Middle frontal gyrus (tissue), 1 donor: ENCODE measurements around the gene CLCNKA.
"Not testable (repeated sequence)": the region's sequence is repeated elsewhere in the genome, so short reads cannot be mapped to it uniquely, and the experiment has no call there.

ENCODE experiments used
- DNase-seq: peaks from one replicate; pipeline ENCODE4 v3.0.0-alpha.2; 2015; ENCODE audit warnings: low spot score; ENCODE audit errors: extremely low spot score

CLCNKA gene

GRCh38 chr1:15997637-15998280 lies 24.1 kb upstream of the CLCNKA start:
- no peak for DNase-seq

GRCh38 chr1:15998929-15999328 lies 22.9 kb upstream of the CLCNKA start:
- no peak for DNase-seq

- DNase-seq: not testable (repeated sequence)
Measured at GRCh38 chr1:16001274-16001673, 20.6 kb upstream of the CLCNKA start.

DNA sequence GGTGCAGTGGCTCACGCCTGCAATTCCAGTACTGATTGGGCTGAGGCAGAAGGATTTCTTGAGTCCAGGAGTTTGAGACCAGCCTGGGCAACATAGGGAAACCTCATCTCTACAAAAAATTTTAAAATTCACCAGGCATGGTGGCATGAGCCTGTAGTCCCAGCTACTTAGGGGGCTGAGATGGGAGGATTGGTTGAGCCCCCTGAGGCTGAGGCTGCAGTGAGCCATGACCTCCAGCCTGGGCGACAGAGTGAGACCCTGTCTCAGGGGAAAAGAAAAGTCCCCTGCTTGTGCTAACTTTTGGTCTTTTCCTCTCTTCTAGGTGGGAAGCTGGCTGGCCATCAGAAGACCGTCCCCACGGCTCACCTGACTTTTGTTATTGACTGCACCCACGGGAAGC lies 16.2 kb upstream of the CLCNKA start:
- DNase-seq: no peak

GRCh38 chr1:16006010-16006409 lies 15.8 kb upstream of the CLCNKA start:
- no peak for DNase-seq

DNA sequence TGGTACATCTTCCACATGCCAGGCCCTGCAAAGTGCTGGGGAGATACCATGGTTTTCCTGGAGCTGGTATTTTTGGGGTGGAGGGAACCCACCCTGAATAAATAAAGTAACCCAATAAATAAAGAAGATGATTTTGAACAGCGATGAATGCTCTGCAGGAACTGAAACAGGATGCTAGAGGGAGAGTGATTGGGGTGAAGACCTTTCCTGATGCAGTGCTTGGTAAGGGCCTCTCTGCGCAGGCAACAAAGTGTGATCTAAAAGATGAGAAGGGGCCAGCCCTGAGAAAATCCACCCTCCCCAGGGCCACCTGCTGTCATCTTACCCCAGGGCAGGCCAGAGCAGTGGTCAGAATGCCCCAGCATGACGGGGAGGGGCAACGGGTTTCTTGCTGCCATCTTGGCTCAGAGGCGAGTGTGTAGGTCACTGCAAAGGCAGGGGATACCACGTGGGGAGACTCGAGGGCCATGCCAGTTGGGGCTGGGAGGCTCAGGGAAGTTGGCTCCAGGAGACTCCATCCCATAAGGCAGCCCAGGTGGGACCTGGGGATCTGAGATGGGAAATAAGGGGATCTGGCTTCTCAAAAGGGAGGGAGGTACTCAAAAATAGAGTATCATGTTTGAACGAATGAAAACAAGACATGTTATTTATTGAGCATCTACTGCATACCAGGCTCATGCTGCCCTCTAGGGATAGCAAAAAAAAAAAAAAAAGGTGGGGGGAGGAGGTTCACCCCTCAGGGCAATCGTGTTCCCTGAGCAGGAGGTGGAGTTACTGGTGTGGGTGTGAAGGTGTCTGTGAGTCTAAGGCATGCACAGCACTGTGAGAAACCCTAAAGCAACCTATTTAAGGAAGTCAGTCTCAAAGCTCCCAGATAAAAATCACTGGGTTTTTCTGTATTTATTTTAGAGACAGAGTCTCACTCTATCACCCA lies 15.0 kb upstream of the CLCNKA start:
- no peak for DNase-seq

DNA sequence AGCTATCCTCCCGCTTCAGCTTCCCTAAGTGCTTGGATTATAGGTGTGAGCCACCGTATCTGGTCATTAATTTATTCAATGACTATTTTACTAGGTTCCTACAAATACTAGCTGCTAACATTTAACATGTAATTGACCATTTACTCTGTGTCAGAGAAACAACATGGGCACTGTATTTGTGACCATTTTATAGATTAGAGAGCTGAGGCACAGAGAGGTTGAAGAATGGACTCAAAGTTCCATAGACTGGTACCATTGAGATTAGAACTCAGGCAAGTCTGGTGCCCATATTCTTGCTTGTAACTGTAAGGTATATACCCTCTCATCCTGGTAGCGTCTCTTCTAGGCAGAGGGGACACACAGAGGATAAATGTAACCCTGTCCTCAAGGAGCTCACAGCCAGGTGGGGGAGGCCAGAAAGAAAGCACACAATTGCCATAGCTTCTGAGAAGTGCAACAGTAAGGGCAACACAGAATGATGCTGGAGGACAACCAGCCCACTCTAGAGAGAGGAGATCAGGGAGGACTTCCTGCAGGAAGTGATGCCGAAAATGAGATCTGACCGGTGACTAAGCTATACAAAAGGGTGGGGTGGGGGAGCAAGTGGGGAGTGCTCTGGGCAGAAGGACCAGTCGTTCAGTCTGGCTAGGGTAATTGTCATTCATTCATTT lies 14.0 kb upstream of the CLCNKA start:
- DNase-seq: no peak

- DNase-seq: no peak
Measured at GRCh38 chr1:16009030-16009460, 12.8 kb upstream of the CLCNKA start.

DNA sequence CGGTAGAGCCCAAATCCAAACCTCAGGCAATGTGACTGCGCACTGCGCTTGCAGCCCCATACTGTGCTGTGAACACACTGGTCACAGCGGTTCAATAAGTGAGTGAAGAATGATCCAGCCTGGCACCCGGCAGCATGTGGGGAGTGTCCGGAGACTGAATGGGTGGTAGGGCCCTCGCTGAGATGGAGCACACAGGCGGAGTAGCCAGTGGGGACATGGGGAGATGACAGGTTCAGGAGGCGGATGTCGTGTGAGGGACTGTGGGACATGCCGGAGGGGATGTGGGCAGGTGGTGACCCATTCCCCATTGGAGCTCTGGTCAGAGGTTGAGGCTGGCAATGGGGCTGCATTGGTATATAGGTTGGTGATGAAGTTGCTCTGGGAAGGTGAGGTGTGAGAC lies 12.2 kb upstream of the CLCNKA start:
- DNase-seq: no peak

DNA sequence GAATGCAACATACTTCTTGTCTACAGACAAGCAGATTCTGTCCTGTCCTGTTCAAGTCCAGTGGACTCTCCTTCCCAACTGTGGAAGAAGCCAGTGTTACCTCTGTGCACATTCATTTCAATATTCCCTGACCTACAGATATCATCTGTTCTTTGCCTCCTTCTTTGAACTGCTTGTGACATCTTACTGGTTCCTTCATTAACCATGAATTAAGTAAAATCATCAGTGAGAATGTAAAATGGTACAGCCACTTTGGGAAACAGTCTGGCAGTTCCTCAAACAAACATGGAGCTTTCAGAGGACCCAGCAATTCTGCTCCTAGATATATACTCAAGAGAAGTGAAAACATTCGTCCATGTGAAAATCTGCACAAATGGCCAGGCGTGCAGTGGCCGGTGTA lies 11.0 kb upstream of the CLCNKA start:
- no peak for DNase-seq

DNA sequence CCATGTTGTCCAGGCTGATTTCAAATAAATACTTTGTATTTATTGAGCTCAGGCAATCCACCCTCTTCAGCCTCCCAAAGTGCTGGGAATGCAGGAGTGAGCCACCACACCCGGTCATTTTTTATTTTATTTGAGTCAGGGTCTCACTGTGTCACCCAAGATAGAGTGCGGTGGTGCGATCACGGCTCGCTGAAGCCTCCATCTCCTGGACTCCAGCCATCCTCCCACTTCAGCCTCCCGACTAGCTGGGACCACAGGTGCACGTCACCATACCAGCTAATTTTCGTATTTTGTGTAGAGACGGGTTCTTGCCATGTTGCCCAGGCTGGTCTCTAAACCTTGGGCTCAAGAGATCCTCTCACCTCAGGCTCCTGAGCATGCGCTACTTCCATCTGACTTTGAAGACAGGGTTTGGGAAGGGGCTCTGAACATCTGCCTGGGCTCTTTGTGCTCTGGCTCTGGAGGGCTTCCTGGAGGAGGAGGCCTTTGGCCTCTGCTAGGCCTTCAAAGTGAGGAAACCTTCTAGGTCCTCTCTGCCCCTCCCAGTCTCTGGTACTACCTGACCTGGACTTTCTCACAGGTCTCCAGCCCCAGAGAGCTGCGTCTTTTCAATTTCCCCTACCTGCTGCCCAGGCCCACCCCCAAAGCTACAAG lies 9.8 kb upstream of the CLCNKA start:
- DNase-seq: no peak

GRCh38 chr1:16012590-16013219 lies 9.1 kb upstream of the CLCNKA start:
- DNase-seq: no peak

- no peak for DNase-seq
Measured at GRCh38 chr1:16013220-16013907, 8.5 kb upstream of the CLCNKA start.

DNA sequence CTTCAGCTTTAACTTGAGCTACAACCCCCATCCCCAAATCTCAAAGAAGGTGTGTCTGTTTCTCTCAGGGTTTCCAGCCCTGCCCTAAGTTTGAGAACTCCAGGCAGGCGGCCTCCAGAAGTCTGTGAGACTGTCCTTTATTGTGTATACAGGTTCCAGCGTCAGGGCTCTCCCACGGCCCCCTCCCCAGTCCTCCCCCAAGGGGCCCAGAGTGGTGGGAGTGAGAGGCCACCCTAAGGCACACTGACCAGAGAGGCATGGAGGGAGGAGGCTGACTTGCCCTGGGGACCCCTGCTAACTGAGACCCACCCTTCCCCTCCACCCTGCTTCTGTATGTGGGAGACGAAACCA lies 8.0 kb upstream of the CLCNKA start:
- no peak for DNase-seq

DNA sequence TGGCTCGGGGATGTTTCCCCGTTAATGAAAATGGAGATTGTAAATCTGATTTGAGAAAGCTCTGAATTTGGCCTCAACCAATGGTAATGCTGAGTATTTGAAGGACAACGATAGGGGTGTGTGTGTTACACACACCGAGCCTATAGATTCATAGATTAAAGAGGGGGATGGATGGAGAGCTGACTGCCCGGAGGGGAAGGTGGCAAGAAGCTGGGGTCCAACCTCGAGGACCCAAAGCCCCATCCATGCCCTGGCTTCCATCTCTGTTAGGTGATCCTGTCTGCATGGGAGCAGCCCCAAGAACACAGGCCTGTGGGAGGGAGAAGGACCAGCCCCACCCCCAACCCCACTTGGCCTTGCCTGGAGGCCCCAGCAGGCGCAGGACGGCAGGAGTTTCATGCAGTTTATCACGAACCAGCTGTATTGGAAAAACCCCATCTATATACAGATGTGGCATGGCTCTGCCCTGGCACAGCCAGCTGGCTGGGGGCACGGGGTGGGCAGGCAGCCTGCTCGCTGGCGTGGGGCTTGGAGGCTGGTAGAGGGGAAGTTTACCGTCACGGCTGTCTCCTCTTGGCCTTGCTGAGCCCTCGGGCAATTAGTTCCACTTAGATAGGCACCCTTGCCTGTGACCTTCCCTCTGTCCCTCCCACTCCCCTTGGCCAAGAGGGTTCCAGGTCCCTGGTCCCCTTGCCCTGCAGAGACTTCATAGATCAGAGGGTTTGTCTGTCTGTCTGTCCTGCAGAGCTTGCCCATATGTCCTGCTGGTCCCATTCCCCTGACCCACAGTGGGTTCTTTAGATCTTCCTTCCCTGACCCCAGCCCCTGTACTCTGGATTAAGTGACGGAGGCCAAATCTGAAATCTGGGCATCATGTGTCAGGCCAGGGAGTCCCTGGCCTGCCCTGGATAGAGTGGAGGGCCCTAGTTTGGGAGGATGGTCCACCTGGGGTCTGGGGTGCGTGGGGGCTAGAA lies 7.0 kb upstream of the CLCNKA start:
- no peak for DNase-seq

DNA sequence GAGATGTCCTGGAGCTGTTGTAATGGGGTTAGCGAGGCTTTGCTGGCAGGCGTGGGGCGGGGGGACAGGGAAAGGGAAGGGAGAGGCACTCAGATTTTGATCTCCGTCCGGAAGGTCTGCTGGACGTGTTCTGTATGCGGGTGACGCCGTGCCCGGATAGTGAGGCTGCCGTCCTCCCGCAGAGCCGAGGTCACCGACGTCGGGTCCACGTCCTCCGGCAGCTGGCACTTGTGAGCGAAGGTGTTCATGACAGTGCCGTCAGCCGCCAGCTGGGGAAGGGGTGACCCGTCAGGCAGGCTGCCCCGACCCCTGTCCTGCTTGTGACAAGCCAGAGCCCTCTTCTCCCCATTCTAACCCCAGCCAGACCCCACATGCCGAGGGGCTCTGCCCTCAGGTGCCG lies 6.3 kb upstream of the CLCNKA start:
- no peak for DNase-seq

GRCh38 chr1:16015960-16016901 lies 5.6 kb upstream of the CLCNKA start:
- no peak for DNase-seq

- no peak for DNase-seq
Measured at GRCh38 chr1:16017076-16017460, 4.8 kb upstream of the CLCNKA start.
